CD1c-positive myeloid dendritic cell (primary cell): Measurements from ENCODE around the gene TUBG1.
A peak's percentile ranks its signal among the peaks of the same experiment; 100 is the strongest.
"Not testable (repeated sequence)": the region's sequence is repeated elsewhere in the genome, so short reads cannot be mapped to it uniquely, and the experiment has no call there.

ENCODE experiments used
- DNase-seq: peaks from one replicate; pipeline ENCODE4 v3.0.0-alpha.2; 2016; ENCODE audit errors: extremely low spot score

The TUBG1 gene

GRCh38 chr17:42579794-42580551, 29.5 kb upstream of the TUBG1 start:
- no peak for DNase-seq

GRCh38 chr17:42581744-42582270, 27.7 kb upstream of the TUBG1 start:
- DNase-seq: no peak

GRCh38 chr17:42584880-42585279, 24.6 kb upstream of the TUBG1 start:
- DNase-seq: peak; percentile 64

- peak; percentile 29 for DNase-seq
Measured at GRCh38 chr17:42585353-42585752, 24.1 kb upstream of the TUBG1 start.

GRCh38 chr17:42586514-42587230, 22.8 kb upstream of the TUBG1 start:
- no peak for DNase-seq

GRCh38 chr17:42590886-42591285, 18.6 kb upstream of the TUBG1 start:
- no peak for DNase-seq

GRCh38 chr17:42591411-42591810, 18.1 kb upstream of the TUBG1 start:
- no peak for DNase-seq

- no peak for DNase-seq
Measured at GRCh38 chr17:42596386-42596785, 13.1 kb upstream of the TUBG1 start.

GRCh38 chr17:42598905-42599304, 10.6 kb upstream of the TUBG1 start:
- DNase-seq: no peak

- DNase-seq: no peak
Measured at GRCh38 chr17:42603318-42603717, 6.2 kb upstream of the TUBG1 start.

GRCh38 chr17:42607769-42608168, 1.7 kb upstream of the TUBG1 start:
- DNase-seq: no peak

GRCh38 chr17:42608305-42609181, 940 bp upstream of the TUBG1 start:
- peak; percentile 27 for DNase-seq

GRCh38 chr17:42609814-42610801, 625 bp downstream of the TUBG1 start:
- DNase-seq: not testable (repeated sequence)

- DNase-seq: no peak
Measured at GRCh38 chr17:42612013-42612412, 2.5 kb downstream of the TUBG1 start.

- no peak for DNase-seq
Measured at GRCh38 chr17:42613699-42614295, 4.3 kb downstream of the TUBG1 start.

- no peak for DNase-seq
Measured at GRCh38 chr17:42617956-42618431, 8.5 kb downstream of the TUBG1 start.

GRCh38 chr17:42618442-42619150, 9.1 kb downstream of the TUBG1 start:
- DNase-seq: no peak

GRCh38 chr17:42621987-42622386, 12.5 kb downstream of the TUBG1 start:
- DNase-seq: not testable (repeated sequence)

- DNase-seq: no peak
Measured at GRCh38 chr17:42623271-42623670, 13.8 kb downstream of the TUBG1 start.
